Stimulated activated CD4-positive, alpha-beta T cell treated with anti-CD3 and anti-CD28 coated beads, Interleukin-1b, Interleukin-23, amount 100 ng/mL, for 4 hours (primary cell): ENCODE measurements around the gene RBM25.
A peak's percentile ranks its signal among the peaks of the same experiment; 100 is the strongest.
"Not testable (repeated sequence)": the region's sequence is repeated elsewhere in the genome, so short reads cannot be mapped to it uniquely, and the experiment has no call there.

ENCODE experiments used
- DNase-seq, 2 donors: peaks; one replicate each; pipeline ENCODE4 v3.0.0-alpha.2; 2020; ENCODE audit warnings: low read depth in 2 of 2

Gene RBM25

GRCh38 chr14:73058224-73058921 lies at the start of gene RBM25:
RBM25 (plus strand) TSS chr14:73058534; CDS start chr14:73071642, 13,108 bp downstream.
- peak; percentile 87 to 90 for DNase-seq

- DNase-seq, result not testable (repeated sequence)
These were observed 47.1 kb upstream of the RBM25 start for GRCh38 chr14:73011189-73011588.

GRCh38 chr14:73014105-73014504 lies 44.2 kb upstream of the RBM25 start:
- no peak for DNase-seq

- not testable (repeated sequence) for DNase-seq
These were observed 42.8 kb upstream of the RBM25 start for GRCh38 chr14:73015552-73015951.

- not testable (repeated sequence) for DNase-seq
These were observed 42.3 kb upstream of the RBM25 start for GRCh38 chr14:73016011-73016410.

GRCh38 chr14:73022051-73022450 lies 36.3 kb upstream of the RBM25 start:
- DNase-seq, result no peak

- DNase-seq, result no peak
These were observed 32.8 kb upstream of the RBM25 start for GRCh38 chr14:73025544-73025943.

- DNase-seq, result no peak
These were observed 32.0 kb upstream of the RBM25 start for GRCh38 chr14:73026243-73026844.

- DNase-seq, result peak; percentile 80 to 83
These were observed 31.3 kb upstream of the RBM25 start, which contains the start of gene ZFYVE1 for GRCh38 chr14:73026845-73027542. ZFYVE1 (minus strand) TSS chr14:73027106; CDS start chr14:73024508, 2,598 bp downstream.

GRCh38 chr14:73027546-73027945 lies 30.8 kb upstream of the RBM25 start:
- DNase-seq, result no peak

- DNase-seq, result no peak
These were observed 30.4 kb upstream of the RBM25 start for GRCh38 chr14:73027984-73028383.

GRCh38 chr14:73036706-73037450 lies 21.5 kb upstream of the RBM25 start:
- DNase-seq, result not testable (repeated sequence)

- no peak for DNase-seq
These were observed 10.5 kb upstream of the RBM25 start for GRCh38 chr14:73047808-73048207.

- no peak for DNase-seq
These were observed 8.9 kb upstream of the RBM25 start for GRCh38 chr14:73049428-73049827.

GRCh38 chr14:73055251-73055650 lies 3.1 kb upstream of the RBM25 start:
- no peak for DNase-seq

- no peak for DNase-seq
These were observed 450 bp upstream of the RBM25 start for GRCh38 chr14:73057944-73058223.

GRCh38 chr14:73058922-73059673 lies 764 bp downstream of the RBM25 start:
- DNase-seq, result no peak

- no peak for DNase-seq
These were observed 11.3 kb downstream of the RBM25 start for GRCh38 chr14:73069585-73069984.

GRCh38 chr14:73091044-73091443 lies 32.7 kb downstream of the RBM25 start:
- DNase-seq, result no peak

GRCh38 chr14:73097421-73097820 lies 39.1 kb downstream of the RBM25 start:
- DNase-seq, result no peak

- no peak for DNase-seq
These were observed 42.0 kb downstream of the RBM25 start for GRCh38 chr14:73100334-73100733.
